ENCODE data around the gene AHNAK.
"Not testable (repeated sequence)": the region's sequence is repeated elsewhere in the genome, so short reads cannot be mapped to it uniquely, and the experiment has no call there.

The AHNAK gene, protein sequence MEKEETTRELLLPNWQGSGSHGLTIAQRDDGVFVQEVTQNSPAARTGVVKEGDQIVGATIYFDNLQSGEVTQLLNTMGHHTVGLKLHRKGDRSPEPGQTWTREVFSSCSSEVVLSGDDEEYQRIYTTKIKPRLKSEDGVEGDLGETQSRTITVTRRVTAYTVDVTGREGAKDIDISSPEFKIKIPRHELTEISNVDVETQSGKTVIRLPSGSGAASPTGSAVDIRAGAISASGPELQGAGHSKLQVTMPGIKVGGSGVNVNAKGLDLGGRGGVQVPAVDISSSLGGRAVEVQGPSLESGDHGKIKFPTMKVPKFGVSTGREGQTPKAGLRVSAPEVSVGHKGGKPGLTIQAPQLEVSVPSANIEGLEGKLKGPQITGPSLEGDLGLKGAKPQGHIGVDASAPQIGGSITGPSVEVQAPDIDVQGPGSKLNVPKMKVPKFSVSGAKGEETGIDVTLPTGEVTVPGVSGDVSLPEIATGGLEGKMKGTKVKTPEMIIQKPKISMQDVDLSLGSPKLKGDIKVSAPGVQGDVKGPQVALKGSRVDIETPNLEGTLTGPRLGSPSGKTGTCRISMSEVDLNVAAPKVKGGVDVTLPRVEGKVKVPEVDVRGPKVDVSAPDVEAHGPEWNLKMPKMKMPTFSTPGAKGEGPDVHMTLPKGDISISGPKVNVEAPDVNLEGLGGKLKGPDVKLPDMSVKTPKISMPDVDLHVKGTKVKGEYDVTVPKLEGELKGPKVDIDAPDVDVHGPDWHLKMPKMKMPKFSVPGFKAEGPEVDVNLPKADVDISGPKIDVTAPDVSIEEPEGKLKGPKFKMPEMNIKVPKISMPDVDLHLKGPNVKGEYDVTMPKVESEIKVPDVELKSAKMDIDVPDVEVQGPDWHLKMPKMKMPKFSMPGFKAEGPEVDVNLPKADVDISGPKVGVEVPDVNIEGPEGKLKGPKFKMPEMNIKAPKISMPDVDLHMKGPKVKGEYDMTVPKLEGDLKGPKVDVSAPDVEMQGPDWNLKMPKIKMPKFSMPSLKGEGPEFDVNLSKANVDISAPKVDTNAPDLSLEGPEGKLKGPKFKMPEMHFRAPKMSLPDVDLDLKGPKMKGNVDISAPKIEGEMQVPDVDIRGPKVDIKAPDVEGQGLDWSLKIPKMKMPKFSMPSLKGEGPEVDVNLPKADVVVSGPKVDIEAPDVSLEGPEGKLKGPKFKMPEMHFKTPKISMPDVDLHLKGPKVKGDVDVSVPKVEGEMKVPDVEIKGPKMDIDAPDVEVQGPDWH (N-terminal part only)

DNA sequence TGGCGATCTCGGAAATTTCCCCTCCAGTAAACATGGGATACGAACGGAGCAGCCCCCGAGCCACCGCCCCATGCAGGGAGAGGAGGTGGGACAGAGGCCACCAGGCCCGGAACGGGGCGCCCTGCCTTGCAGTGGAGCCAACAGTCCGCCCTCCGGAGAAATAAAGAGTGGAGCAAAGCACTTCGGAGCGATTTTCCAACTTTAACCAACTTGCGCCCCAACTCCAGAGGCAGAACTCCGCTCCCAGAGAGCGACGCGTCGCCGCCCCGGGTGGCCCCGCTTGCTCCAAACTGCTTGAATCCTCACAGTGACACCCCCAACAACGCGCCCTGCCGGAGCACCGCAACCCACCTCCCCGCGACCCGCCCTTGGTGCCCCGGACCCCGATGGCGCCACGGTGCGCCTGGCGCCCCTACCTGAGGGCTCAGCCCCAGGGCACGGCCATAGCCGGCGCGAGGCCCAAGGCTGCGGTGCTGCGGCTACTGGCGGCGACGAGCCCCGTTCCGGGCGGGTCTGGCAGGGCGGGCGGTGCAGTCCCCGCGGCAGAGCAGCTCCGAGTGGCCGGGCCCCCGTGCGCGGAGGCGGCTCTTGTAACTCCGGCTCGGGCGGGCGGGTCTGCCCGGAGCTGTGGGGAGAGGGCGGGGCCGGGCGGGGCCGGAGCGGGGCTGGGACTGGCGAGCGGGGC, at the start of gene AHNAK:
Gene AHNAK, minus strand, starts transcription at position 563 of the 685 bp plus-strand sequence. CDS start 10,708 bp downstream, outside the sequence.
- DNase-seq (ENCODE audit: low read depth in 2 of 3, low spot score in 2 of 3), result peak in 1 of 3 experiments; percentile 50

DNA sequence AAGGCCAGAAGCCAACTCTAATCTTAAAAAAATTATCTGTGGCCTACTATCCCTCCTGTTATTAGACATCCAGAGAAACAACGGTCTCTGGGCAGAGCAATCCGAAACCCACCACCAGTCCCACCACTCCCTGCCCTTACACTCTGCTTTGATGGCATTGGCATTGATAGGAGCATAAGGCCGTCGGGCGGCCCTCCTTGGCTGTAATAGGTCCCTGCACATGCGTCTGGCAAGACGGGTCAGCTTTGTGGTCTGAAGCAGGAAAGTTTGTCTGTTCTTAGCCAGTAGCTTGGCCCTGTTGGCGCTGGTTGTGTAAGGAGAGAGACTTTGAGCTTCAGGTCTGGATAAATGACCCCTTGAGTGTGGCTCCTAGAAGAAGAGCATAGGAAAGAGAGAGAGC, 48.5 kb upstream of the AHNAK start:
- DNase-seq (ENCODE audit: low read depth in 2 of 3, low spot score in 2 of 3), result no peak

DNA sequence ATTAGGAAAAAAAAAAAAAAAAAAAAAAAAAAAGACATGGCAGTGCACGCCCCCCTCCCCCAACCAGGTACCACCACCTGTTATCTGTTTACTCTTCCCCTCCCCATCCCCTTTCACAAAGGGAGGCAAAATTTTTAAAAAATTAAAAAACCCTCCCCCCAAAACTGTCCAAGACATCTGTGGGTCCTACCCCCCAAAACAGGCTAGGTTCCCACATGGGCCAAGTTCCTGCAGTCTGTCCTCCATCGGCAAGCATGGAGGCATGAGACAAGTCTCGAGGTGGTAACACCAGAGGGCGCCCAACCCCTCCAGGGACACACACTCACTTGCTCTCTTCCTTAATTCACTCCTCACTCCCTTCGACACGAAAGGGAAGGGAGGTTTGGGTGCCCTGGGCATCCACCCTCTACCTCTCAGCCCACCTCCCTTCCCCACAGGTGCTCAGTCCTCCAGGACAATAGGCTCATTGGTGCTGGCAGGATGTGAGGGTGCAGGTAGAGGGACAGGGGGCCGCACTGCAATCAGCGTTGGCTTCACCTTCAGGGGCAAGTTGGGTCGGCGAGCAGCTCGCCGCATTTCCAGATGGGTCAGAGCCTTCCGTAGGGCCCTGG, 46.9 kb upstream of the AHNAK start:
- peak in 1 of 3 experiments; percentile 52 for DNase-seq (ENCODE audit: low read depth in 2 of 3, low spot score in 2 of 3)

DNA sequence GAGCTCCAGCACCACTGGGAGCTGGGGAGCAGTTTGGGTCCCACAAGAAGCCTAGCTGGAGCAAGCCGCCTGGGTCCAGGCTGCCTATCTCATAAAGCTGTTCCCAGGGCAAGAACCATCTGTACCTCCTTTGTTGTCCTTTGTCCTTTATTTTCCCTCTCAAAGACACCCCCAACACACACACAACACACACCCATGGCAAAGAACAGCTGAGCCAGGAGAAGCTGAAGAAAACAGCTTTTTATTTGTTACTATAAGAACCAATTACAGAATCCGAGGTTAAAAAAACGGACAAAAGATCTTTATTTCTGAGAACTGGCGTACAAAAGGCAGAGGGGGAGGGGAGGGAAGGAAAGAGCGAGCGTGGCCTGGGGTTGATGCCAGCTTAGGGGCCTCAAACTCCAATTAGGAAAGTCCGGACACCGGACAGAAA, 46.4 kb upstream of the AHNAK start:
- no peak for DNase-seq (ENCODE audit: low read depth in 2 of 3, low spot score in 2 of 3)

DNA sequence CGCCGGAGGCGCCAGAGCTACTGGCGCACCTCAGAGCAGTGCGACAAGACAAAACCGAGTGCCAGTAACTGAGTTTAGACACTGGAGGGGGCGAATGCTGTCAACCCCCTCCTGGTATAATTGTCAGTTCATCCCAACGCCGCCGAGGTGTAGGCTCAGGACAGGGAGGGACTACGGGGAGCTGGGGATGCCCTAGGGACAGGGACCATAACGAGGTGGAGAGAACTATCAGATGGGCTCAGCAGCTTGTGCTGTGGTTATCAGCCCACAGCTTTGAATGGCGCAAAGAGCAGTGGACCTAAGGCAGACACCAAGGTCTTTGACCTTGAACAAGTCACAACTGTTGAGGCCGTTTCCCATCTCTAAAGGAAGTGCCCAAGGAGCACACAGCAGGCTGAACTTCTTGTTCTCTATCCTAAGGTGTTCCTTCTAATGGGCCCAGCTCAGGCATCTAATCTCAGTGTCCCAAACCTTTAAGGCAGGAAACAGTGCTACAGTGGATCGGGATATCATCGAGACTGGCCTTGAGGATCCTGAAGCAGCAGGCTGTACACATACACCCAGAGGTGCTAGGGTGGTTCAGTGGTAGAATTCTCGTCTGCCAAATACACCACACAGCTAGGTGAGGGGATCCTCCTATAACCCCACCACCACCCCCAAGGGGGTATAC, 45.7 kb upstream of the AHNAK start:
- DNase-seq (ENCODE audit: low read depth in 2 of 3, low spot score in 2 of 3), result no peak

DNA sequence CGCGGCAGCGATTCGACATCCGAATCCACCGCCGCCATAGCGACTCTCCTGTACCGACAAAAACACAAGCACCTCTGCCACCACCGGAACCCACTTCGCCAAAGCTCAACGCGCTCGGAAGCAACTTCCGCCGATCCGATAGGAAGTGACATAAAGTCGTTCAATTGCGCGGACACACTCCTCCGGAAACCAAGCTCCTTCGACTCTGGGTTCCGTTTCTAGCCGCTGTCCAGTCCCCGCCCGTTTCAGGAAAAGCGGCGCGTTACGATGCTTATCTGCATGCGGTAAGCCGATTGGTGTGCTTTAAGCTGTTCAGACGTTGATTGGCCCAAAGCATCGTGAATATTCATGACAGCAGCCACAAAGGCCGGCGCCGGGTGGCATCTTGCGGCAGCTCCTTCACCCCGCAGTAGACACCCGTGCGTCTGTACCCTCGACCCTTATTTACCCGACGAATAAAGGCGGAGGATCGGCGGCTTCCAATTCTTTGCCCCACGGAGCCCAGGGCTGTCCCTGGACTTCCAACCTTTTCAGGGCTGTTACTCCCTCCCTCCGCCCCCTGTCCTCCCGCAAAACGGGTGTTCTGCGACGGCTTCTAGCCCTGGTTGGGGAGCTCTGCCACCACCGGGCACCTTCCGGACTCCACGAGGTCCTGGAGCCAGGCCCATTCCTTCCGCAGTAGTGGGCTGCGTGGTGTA, 45.0 kb upstream of the AHNAK start, which contains the start of gene TUT1:
Gene TUT1, minus strand, starts transcription at position 76 of the 698 bp plus-strand sequence. Its CDS starts 38 bp downstream, at position 38.
- peak; percentile 83 to 92 (median 88) for DNase-seq (ENCODE audit: low read depth in 2 of 3, low spot score in 2 of 3)

DNA sequence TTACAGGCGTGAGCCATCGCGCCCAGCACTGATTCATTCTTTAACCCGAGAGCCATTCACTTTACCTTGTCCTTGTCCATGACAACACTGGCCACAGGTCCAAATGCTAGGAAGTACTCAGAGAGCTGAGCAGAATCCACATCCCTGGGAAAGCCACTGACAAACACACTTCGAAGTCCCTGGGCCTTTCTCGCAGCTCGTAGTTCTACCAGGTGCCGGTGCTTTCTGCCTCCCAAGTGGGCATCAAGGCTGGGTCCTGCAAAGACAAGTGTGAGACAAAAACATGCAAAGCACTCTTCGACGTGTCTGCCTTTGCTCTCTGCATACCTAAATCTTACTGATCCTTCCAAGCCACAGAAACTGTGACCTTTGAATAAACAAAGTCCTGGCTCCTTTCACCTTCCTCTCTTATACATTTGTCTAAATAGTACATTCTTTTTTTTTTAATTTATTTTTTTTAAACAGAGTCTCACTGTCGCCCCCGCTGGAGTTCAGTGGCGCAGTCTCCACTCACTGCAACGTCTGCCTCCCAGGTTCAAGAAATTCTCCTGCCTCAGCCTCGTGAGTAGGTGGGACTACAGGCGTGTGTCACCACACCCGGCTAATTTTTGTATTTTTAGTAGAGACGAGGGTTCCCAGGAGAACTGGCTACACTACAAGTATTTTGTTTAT, 42.5 kb upstream of the AHNAK start:
- no peak for DNase-seq (ENCODE audit: low read depth in 2 of 3, low spot score in 2 of 3)

DNA sequence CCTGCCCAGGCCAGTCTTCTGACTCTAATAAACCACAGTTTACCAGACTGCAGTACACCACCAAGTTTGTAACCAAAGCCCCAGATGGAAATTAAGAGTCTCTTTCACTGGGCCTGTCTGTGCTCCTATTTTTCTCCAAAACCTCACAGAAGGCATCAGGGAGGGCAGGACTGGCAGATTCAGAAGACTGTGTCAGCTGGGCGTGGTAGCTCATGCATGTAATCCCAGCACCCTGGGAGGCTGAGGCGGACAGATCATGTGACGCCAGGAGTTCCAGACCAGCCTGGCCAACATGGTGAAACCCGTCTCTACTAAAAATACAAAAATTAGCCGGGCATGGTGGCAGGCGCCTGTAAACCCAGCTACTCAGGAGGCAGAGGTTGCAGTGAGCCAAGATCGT, 38.8 kb upstream of the AHNAK start:
- not testable (repeated sequence) for DNase-seq (ENCODE audit: low read depth in 2 of 3, low spot score in 2 of 3)

- not testable (repeated sequence) for DNase-seq (ENCODE audit: low read depth in 2 of 3, low spot score in 2 of 3)
Observed at GRCh38 chr11:62581735-62582134, 35.1 kb upstream of the AHNAK start.

DNA sequence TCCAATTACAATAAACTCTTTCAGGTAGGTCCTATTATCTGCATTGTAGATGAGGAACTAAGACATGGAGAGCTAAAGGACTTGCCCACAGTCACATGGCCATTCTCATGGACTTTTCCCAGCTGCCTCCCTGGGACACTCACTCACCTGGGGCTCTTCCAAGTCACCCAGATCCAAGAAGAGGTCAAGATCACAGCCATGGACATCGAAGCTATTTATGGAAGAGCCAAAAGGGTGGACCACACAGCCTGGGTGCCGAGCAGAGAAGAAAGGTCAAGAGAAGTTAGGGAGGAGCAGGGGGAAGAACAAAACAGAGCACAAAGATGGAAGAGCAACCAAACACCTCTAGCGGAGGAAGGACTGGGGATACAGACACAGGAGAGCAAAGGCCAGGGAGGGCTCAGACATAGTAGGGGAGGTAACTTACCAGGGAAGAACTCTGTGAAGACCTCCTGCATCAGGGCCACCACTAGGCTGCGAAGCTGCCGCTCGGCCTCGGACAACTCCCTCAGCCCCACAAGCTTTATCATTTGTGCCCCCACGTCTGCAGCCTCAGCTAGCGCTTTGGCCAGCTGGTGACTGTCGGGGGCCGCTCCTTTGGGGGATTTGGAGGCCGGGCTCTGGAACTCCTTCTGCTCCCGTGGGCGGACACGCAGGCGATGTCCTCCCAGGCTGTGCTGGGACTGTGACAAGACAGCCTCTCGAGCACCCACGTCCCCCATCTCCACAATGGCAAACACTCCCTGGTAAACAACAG, 34.5 kb upstream of the AHNAK start:
- no peak for DNase-seq (ENCODE audit: low read depth in 2 of 3, low spot score in 2 of 3)

GRCh38 chr11:62579252-62579651, 32.6 kb upstream of the AHNAK start:
- DNase-seq (ENCODE audit: low read depth in 2 of 3, low spot score in 2 of 3), result no peak

- DNase-seq (ENCODE audit: low read depth in 2 of 3, low spot score in 2 of 3), result no peak
Observed at GRCh38 chr11:62578541-62578940, 31.9 kb upstream of the AHNAK start.

DNA sequence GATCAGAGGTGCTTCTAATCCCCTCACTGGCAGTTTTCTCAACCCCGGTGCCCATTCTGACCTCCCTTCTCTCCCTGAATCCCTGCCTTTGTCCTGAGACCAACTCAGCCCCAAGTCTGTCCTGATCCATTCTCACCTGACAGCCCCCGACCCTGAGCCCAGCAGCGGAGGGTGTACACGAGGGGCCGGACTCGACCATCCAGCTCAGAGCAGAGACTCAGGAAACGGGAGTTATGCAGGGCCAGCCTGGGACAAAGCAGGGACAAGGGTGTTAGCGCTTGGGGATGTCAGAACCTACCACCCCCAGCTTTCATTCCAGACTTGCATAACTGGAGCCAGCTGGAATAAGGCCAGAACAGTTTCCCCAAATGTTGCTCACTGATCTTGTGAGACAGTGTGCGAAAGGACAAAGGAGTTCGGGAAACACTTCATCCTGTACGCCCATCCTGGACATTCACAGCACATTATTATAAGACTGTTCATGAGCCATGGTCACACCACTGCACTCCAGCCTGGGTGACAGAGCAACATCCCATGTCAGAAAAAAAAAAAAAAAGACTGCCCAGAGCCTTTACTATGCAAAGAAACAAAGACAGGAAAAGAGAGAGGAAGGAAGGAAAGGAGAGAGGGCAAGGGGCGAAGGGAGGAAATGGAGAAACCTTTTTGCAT, 30.6 kb upstream of the AHNAK start:
- no peak for DNase-seq (ENCODE audit: low read depth in 2 of 3, low spot score in 2 of 3)

DNA sequence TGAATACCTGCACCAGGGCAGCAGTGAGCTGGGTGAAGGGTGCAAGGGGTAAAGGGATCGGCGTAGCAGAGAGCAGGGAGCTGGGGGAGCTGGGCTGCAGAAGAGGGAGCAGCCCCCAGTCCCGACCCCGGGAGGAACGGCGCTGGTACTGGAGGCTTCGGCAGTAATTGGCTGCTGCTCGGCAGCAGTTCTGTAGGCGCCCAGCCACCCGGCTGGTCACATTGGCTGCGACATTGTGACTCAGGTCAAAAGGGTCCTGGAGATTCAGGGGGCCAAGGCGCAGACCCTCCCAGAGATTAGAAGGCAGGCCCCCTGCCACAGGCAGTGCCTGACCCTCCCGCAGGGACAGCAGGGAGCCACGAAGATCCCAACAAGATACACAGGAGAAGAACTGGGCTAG, 29.2 kb upstream of the AHNAK start:
- no peak for DNase-seq (ENCODE audit: low read depth in 2 of 3, low spot score in 2 of 3)

- DNase-seq (ENCODE audit: low read depth in 2 of 3, low spot score in 2 of 3), result no peak
Observed at GRCh38 chr11:62575156-62575555, 28.6 kb upstream of the AHNAK start.

DNA sequence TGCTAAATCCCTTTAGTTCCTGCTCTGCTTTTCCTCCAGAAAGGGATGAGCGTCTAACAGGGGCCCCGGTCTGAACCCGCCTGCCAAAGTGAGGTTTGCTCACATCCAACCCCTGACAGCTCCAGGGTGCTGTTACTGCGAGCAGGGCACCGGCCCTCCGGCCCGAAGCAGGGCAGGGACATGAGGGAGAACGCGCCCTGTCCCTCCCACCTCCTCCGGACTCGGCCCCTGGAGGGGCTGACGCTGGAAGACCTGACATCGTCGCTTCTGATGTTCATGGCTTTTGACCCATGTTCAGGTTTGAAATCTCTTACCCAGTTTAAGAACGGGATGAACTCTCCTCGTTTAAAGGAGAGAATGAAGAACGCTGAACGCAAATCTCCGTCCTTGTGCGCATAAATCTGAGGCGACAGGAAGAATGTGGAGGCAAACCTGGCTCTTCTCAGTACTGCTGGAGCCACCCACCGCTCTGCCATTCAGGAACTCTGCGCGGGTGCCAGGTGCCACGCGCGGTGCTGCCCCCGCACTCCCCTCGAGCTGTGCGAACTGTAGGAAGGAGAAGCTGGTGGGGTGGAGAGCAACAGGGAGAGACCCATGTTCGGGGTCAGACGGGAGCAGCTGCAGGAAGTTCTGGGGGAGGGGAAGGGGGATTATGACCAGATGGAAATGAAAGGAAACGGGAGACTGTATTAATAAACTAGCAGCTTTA, 27.9 kb upstream of the AHNAK start:
- no peak for DNase-seq (ENCODE audit: low read depth in 2 of 3, low spot score in 2 of 3)

Data from activated CD8-positive, alpha-beta memory T cell treated with anti-CD3 and anti-CD28 coated beads for 48 hours (primary cell).